GM12864 (cell line): Measurements from ENCODE around the gene METTL23.
"Not testable (repeated sequence)": the region's sequence is repeated elsewhere in the genome, so short reads cannot be mapped to it uniquely, and the experiment has no call there.

ENCODE experiments used
- DNase-seq: peaks from one replicate; pipeline ENCODE4 v3.0.0-alpha.2; 2011; ENCODE audit warnings: low read depth
- H3K4me3 ChIP-seq: 2 replicates; pipeline ENCODE4 v1.5.1; 2011; ENCODE audit warnings: mild to moderate bottlenecking, low read depth, low read length, control low read depth
- CTCF ChIP-seq: IDR thresholded peaks from 2 replicates; pipeline ENCODE4 v1.5.1; 2011; ENCODE audit warnings: low read depth, mild to moderate bottlenecking, moderate library complexity, low read length, control low read depth, inconsistent platforms; ENCODE audit errors: missing control alignments

METTL23 gene

GRCh38 chr17:76725580-76726230, 934 bp upstream of the METTL23 start:
- no peak for TF ChIP-seq CTCF
- DNase-seq, result no peak
- H3K4me3 ChIP-seq, result peak overlapping the region; percentile 80

GRCh38 chr17:76726231-76726775, 336 bp upstream of the METTL23 start, which contains the start of gene JMJD6:
JMJD6 (minus strand) TSS chr17:76726606; CDS start chr17:76726475, 131 bp downstream.
- peak; percentile 90 for DNase-seq
- no peak for TF ChIP-seq CTCF
- H3K4me3 ChIP-seq, result peak within 1 kb of the TSS; percentile 80

GRCh38 chr17:76727745-76728456, 1.3 kb downstream of the METTL23 start:
- no peak for DNase-seq
- no peak for TF ChIP-seq CTCF
- H3K4me3 ChIP-seq, result peak overlapping the region; percentile 80

- H3K4me3 ChIP-seq, DNase-seq: not testable (repeated sequence)
Observed at GRCh38 chr17:76731800-76732733, 5.4 kb downstream of the METTL23 start.

- H3K4me3 ChIP-seq, result peak overlapping the region; percentile 99; the same call in 1 of the 2 replicates
- TF ChIP-seq CTCF, result no peak
- DNase-seq, result no peak
Observed at GRCh38 chr17:76732734-76733617, 6.3 kb downstream of the METTL23 start.

GRCh38 chr17:76733618-76733957, 6.9 kb downstream of the METTL23 start:
- TF ChIP-seq CTCF, result no peak
- DNase-seq, result no peak
- peak overlapping the region; percentile 99; the same call in 1 of the 2 replicates for H3K4me3 ChIP-seq
